SK-N-MC (cell line): ENCODE measurements around the gene HOTAIR.

Experiments used
- DNase-seq: peaks from one replicate; pipeline ENCODE4 v3.0.0-alpha.2; 2011; ENCODE audit warnings: low read depth, low spot score
- H3K27ac ChIP-seq: fragments of 200-600 bp; sonication (generic); 2 replicates; pipeline ENCODE4 v1.5.1; 2016; ENCODE audit warnings: mixed run types
- H3K36me3 ChIP-seq: fragments of 200-600 bp; sonication (generic); 2 replicates; pipeline ENCODE4 v1.6.1; 2017; ENCODE audit warnings: antibody characterized with exemption, low read length, mixed read lengths; ENCODE audit not compliant: insufficient read depth
- H3K4me3 ChIP-seq: fragments of 200-600 bp; sonication (generic); 2 replicates; pipeline ENCODE4 v1.5.1; 2016
- H3K9ac ChIP-seq: fragments of 200-600 bp; sonication (generic); 2 replicates; pipeline ENCODE4 v1.8.0; 2017; ENCODE audit warnings: mixed run types, mixed read lengths; ENCODE audit not compliant: insufficient read length
- H3K9me3 ChIP-seq: fragments of 200-600 bp; sonication (generic); 2 replicates; pipeline ENCODE4 v1.6.1; 2017; ENCODE audit warnings: low read depth, mild to moderate bottlenecking, antibody characterized with exemption, low read length, moderate library complexity, mixed read lengths
- EZH2 ChIP-seq: fragments of 200-600 bp; sonication (generic); IDR thresholded peaks from one replicate; pipeline ENCODE4 v1.6.1; 2017; ENCODE audit warnings: antibody characterized with exemption
- FOXP2 ChIP-seq: optimal IDR thresholded peaks from 2 replicates; pipeline ENCODE3; 2011; ENCODE audit warnings: mild to moderate bottlenecking, moderate library complexity; ENCODE audit not compliant: insufficient read depth; ENCODE audit errors: extremely low read length, control extremely low read depth
- POLR2AphosphoS5 ChIP-seq: IDR thresholded peaks from 2 replicates; pipeline ENCODE4 v1.6.1; 2012; ENCODE audit warnings: mild to moderate bottlenecking, low read depth, low read length, borderline replicate concordance

HOTAIR gene

DNA sequence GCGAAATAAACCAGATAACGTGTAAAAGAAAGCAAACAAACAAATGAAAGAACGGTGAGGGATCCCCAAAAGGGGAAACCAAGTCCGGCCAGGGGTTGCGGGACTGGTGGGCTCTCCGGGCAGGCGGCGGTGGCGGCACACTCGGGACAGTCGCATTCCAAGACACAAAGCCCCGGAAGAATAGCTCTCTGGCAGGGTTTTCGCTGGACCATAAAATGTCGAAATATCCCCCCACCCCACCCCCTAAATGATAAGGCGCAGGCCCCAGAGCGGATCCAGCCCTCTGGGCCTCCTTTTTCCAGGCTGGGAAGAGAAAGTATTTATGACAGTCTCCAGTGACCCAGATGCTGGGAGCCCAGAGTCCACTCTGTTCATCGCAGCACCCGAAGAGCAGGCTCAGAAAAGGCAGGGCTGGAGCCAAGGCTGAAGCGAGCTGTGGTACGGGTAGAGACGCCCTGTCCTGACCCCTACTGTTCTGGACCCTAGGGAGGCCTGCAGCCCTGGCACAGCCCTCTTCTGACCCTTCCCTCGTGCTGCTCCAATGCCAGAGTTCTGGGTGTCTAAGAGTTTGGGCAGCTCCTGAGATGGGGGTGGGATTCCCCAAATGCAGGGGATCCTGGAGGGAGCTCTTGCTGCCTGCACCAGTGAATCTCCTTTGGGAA lies 31.9 kb upstream of the HOTAIR start:
- H3K27ac ChIP-seq, result no peak overlapping the region
- no peak overlapping the region for H3K9ac ChIP-seq
- no peak for DNase-seq
- TF ChIP-seq EZH2, result no peak
- H3K9me3 ChIP-seq, result no peaks in the 10 kb centered on the region
- H3K4me3 ChIP-seq, result no peak overlapping the region
- H3K36me3 ChIP-seq, result no peaks in the 10 kb centered on the region

DNA sequence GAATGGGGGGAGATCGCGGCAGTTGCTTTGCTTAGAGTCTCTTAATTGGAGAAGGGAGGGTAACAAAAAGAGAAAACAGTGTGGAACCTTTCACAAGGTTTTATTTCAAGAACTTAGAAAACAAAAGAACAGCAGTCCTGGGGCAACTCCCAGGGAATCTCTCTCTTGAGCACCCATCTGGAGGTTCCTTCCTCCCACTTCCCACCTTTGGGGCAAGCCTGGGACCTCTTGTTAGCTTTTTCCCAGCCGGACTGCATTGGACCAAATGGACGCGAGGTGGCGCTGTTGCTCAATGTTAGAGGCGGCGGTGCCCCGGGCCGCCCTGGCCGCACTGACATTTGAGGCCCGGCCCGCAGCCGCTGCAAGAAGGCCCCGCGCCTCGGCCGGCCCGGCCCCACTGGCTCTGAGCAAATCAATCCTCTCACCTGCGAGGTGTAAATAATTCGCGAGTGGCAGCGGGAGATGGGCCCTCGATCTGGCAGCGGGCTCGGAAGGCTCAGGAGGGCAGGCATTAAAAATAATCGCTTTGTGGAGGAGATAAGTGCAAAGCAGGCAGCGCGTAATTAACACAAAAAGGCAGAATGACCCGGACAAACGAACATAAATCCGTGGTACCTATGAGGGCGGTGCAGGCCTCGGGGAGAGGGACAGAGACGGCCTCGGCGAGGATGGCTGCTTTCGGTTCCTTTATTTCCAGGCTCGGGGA lies 31.3 kb upstream of the HOTAIR start:
- Histone ChIP-seq H3K27ac (no peak overlapping the region), H3K4me3 (no peak overlapping the region; the same call in 1 of the 2 replicates), H3K36me3 (no peaks in the 10 kb centered on the region), H3K9ac (no peak overlapping the region), H3K9me3 (no peaks in the 10 kb centered on the region)
- no peak for DNase-seq
- no peak for TF ChIP-seq FOXP2
- TF ChIP-seq EZH2, result no peak
- TF ChIP-seq POLR2AphosphoS5, result no peak

DNA sequence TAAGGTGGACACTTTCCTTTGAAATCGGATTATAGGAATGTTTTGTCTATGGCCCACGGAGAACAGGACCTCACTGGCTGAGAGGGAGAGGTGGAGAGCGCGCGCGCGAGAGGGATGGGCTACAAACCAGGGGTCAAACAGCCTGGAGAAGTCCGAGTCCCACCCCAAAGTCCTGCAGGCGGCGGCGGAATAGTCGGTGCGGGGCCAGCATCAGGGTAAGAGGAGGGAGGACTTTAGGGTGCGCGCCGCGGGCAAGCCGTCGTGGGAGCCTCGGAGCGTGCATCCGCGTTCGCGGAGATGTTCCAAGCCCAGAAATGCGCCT lies 30.7 kb upstream of the HOTAIR start:
- H3K9me3 ChIP-seq, result no peaks in the 10 kb centered on the region
- DNase-seq, result no peak
- H3K9ac ChIP-seq, result no peak overlapping the region
- no peak overlapping the region for H3K4me3 ChIP-seq
- H3K36me3 ChIP-seq, result no peaks in the 10 kb centered on the region
- H3K27ac ChIP-seq, result no peak overlapping the region
- TF ChIP-seq POLR2AphosphoS5 (no peak), EZH2 (no peak), FOXP2 (no peak)

DNA sequence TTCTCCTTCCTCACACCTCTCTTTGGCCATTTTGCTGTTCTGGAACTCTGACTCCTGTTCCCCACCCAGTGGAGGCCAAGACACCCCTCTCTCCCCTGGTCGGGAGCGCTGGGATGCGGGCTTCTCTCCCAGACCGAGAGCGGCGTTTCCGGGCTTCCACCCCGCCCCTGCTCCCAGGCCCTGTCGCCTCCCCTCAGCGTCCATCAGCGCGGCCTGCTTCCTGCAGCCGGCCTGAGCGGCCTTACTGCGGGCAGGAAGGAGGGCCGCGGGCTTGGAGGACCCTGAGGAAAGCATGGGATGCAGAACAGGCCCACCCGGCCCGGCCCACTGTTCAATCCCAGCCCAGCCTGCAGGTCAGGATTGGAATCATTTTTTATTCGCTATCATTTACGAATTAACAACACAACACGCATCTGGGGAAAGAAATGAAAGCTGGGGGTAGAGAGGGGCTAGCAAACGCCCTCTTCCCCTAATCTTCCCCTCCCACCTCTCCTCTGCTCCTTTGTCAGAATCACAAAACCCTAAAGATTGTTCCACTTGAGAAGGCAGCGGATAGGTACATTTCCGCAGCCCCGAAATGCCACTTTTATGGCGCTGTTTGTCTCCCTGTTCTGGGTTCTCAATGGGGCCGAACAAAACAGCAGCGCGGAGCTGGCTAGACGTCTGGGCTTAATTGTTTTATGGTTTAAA lies 30.2 kb upstream of the HOTAIR start:
- no peak overlapping the region for H3K27ac ChIP-seq
- no peak for DNase-seq
- no peaks in the 10 kb centered on the region for H3K9me3 ChIP-seq
- no peaks in the 10 kb centered on the region for H3K36me3 ChIP-seq
- H3K9ac ChIP-seq, result no peak overlapping the region
- H3K4me3 ChIP-seq, result no peak overlapping the region
- TF ChIP-seq EZH2, result no peak
- TF ChIP-seq POLR2AphosphoS5, result no peak
- TF ChIP-seq FOXP2, result no peak

DNA sequence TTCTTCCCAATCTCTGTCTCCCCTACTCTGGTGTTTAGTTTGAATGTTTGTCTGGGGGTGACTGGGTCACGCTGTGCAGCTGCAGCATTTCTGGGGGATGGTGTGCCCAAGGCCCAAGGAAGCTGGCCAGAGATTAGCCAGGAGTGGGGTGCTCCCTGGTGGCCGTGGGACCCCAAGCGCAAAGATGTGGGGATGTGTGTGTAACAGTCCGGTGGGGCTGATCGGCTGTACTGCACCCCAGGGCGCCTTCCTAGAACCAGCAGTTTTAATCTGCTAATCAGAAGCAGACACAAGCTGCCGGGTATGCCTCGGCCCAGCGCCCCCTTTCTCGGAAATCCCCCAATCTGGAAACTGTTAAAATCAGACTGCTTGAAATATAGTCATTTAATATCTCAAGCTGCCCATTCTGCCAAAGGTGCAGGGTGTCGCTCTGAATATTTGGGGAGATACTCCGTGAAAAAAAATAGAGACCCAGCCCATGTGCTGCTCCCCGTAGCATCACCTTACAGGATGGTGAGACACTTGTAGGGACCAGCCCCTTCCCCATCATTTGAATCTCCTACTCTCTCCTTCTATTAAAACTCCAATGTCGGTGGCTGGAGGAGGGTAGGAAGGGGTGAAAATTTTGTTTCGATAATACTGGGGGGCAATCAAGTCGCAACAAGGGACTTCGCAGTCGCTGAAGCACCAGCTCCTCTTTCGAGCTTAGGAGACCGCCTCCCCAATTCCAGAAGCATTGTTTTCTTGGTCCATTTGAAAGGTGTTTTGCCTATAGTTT lies 29.5 kb upstream of the HOTAIR start:
- no peak for DNase-seq
- no peak overlapping the region for H3K9ac ChIP-seq
- H3K36me3 ChIP-seq, result no peaks in the 10 kb centered on the region
- no peak overlapping the region for H3K27ac ChIP-seq
- TF ChIP-seq EZH2 (no peak), POLR2AphosphoS5 (no peak), FOXP2 (no peak)
- no peaks in the 10 kb centered on the region for H3K9me3 ChIP-seq
- H3K4me3 ChIP-seq, result no peak overlapping the region

DNA sequence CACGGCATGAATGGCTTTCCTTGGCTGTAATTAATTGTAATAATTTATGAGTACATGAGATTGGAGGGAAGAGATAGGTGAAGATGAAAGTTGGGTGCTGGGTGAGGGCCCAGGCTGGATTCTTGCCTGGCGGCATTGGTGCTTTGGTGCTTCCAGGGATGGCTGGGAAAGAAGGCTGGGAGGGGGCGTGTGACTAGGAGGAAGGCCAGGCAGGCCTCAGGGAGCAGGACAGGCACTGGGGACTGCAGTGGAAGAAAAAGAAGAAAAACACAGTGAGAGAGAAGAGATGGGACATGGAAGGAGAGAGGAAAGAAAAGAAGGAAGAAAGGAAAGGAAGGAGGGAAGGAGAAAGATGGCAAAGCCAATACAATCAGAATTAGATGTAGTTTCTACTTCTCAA lies 28.9 kb upstream of the HOTAIR start:
- TF ChIP-seq POLR2AphosphoS5 (no peak), EZH2 (no peak), FOXP2 (no peak)
- no peak for DNase-seq
- H3K9me3 ChIP-seq, result no peaks in the 10 kb centered on the region
- no peak overlapping the region for H3K27ac ChIP-seq
- no peak overlapping the region for H3K4me3 ChIP-seq
- H3K36me3 ChIP-seq, result no peaks in the 10 kb centered on the region
- no peak overlapping the region for H3K9ac ChIP-seq

DNA sequence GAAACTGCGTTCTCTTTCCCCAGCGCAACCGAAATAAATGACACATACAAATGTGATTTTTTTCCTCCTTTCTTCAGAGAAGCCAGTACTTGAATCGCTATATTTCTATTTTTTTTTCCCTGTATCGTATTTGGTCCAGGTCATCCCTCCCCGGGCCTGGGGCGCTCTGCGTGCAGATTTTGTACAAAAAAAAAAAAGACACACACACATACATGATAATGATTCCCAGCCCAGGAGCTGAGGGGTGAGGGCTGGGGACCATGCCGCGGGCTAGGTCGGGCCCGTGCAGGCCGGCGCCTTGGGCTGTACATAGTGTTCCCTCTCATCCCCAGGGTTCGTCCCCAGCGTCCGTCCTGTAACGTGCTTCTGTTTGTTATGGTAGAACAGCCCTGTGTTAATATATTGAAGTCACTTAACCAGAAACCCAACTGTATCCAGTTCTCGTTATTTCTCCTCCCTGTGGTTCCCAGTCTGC lies 28.2 kb upstream of the HOTAIR start:
- H3K36me3 ChIP-seq, result no peaks in the 10 kb centered on the region
- no peak overlapping the region for H3K4me3 ChIP-seq
- no peak overlapping the region for H3K9ac ChIP-seq

DNA sequence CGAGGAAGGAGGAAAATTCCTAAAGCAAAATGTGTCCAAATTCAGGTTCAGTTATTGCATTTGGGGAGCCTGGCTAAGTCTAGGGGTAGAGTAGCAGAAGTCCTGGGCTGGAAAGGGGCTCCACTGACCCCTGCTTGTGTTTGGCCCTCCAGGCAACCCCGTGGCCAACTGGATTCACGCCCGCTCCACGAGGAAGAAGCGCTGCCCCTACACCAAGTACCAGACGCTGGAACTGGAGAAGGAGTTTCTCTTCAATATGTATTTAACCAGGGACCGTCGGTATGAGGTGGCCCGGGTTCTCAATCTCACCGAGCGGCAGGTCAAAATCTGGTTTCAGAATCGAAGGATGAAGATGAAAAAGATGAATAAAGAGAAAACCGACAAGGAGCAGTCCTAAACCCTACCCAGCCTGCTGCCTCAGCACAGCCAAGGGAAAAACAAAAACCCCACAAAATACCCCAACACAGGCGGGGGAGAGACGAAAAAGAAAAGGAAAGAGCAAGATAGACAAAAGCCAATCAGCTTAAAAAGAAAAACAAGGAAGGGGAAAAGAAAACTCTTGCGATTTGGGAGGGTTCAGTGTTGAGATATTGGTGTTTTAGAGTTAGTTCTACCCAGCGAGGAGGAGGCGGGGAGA lies 27.6 kb upstream of the HOTAIR start:
- no peak for DNase-seq
- H3K27ac ChIP-seq, result no peak overlapping the region
- H3K4me3 ChIP-seq, result no peak overlapping the region
- no peak overlapping the region for H3K9ac ChIP-seq
- H3K36me3 ChIP-seq, result no peaks in the 10 kb centered on the region
- TF ChIP-seq EZH2 (no peak), FOXP2 (no peak), POLR2AphosphoS5 (no peak)
- H3K9me3 ChIP-seq, result no peaks in the 10 kb centered on the region

More for the DNA sequence above, 28.2 kb upstream of the HOTAIR start:
- DNase-seq, result no peak
- Histone ChIP-seq H3K27ac (no peak overlapping the region), H3K9me3 (no peaks in the 10 kb centered on the region)
- no peak for TF ChIP-seq FOXP2
- no peak for TF ChIP-seq EZH2
- no peak for TF ChIP-seq POLR2AphosphoS5
